Measurements from ENCODE around the gene MRPS5. TPM values are rescaled to one million over a fixed set of nuclear protein-coding genes. Genes with fewer than 3 reads are reported as not detected.

MRPS5 gene
- total and polyA plus RNA-seq, 2 donors (not counting 1 experiment from before 2014, with no cell fraction given), result 46.3 to 48.0 TPM

- Histone ChIP-seq H3K27ac (ENCODE audit: low read length in 2 of 2) (no peak overlapping the region), H3K36me3 (replicated peaks in 1 of 2; ENCODE audit: control extremely low read depth in 1 of 2, control insufficient read depth in 1 of 2, extremely low read depth in 1 of 2, insufficient read depth in 2 of 2, low read length in 1 of 2) (peaks cover 5 to 45% of the 10 kb centered on the region in 2 experiments), H2AFZ (ENCODE audit: insufficient read depth, low read depth, low read length, poor library complexity, severe bottlenecking) (no peak overlapping the region), H3K27me3 (replicated peaks in 1 of 4; ENCODE audit: control extremely low read depth in 1 of 4, control insufficient read depth in 3 of 4, insufficient read depth in 4 of 4, low read length in 3 of 4) (no peaks in the 10 kb centered on the region), H3K4me1 (ENCODE audit: control insufficient read depth in 2 of 2, insufficient read depth in 2 of 2, low read length in 2 of 2) (no peaks in the 10 kb centered on the region), H3K4me2 (replicated peaks; ENCODE audit: low read depth, low read length, poor library complexity, severe bottlenecking) (no peak overlapping the region), H3K4me3 (ENCODE audit: control extremely low read depth in 1 of 5, extremely low read depth in 1 of 5, insufficient read depth in 1 of 5, low read depth in 2 of 5, low read length in 4 of 5) (no peak overlapping the region), H3K79me2 (ENCODE audit: control insufficient read depth, insufficient read depth, low read length) (no peaks in the 10 kb centered on the region), H4K20me1 (ENCODE audit: control insufficient read depth, insufficient read depth, low read length, poor library complexity, severe bottlenecking) (no peaks in the 10 kb centered on the region), H3K9ac (ENCODE audit: low read length) (no peak overlapping the region), H3K9me3 (ENCODE audit: control extremely low read depth in 1 of 3, control insufficient read depth in 2 of 3, insufficient read depth in 1 of 3, low read length in 2 of 3) (no peaks in the 10 kb centered on the region)
- no peak for DNase-seq
- H3K9me3 Mint-ChIP-seq (ENCODE audit: insufficient read depth), result no peaks in the 10 kb centered on the region
- H3K27me3 Mint-ChIP-seq, result no peaks in the 10 kb centered on the region
- no peak overlapping the region for H3K4me3 Mint-ChIP-seq
- intact Hi-C loops (cut with micrococcal nuclease), result no loop called here
- H3K4me1 Mint-ChIP-seq, result no peaks in the 10 kb centered on the region
- POLR2A ChIA-PET, result no interaction called here
- CTCF ChIA-PET, result no interaction called here
- no peak for ATAC-seq (ENCODE audit: low read depth)
- TF ChIP-seq EZH2 (IDR thresholded peaks at IDR 0.05; ENCODE audit: borderline replicate concordance, insufficient read depth, low read depth, low read length, poor library complexity, severe bottlenecking), result no peak
- TF ChIP-seq CTCF (IDR thresholded peaks at IDR 0.05), result no peak
- H3K27ac Mint-ChIP-seq, result no peak overlapping the region
- 100% methylated on average over 1 of the region's 1 CpG for WGBS (ENCODE audit: insufficient coverage)
Measured at GRCh38 chr2:95086017-95086416, 35.6 kb downstream of the MRPS5 start.

GRCh38 chr2:95082477-95082876 lies 39.1 kb downstream of the MRPS5 start:
- H3K4me3 Mint-ChIP-seq, result no peak overlapping the region
- Histone ChIP-seq H2AFZ (ENCODE audit: insufficient read depth, low read depth, low read length, poor library complexity, severe bottlenecking) (no peak overlapping the region), H3K9me3 (ENCODE audit: control extremely low read depth in 1 of 3, control insufficient read depth in 2 of 3, insufficient read depth in 1 of 3, low read length in 2 of 3) (no peaks in the 10 kb centered on the region), H3K4me3 (ENCODE audit: control extremely low read depth in 1 of 5, extremely low read depth in 1 of 5, insufficient read depth in 1 of 5, low read depth in 2 of 5, low read length in 4 of 5) (no peak overlapping the region), H3K27ac (ENCODE audit: low read length in 2 of 2) (no peak overlapping the region), H4K20me1 (ENCODE audit: control insufficient read depth, insufficient read depth, low read length, poor library complexity, severe bottlenecking) (no peaks in the 10 kb centered on the region), H3K4me2 (replicated peaks; ENCODE audit: low read depth, low read length, poor library complexity, severe bottlenecking) (no peak overlapping the region), H3K4me1 (ENCODE audit: control insufficient read depth in 2 of 2, insufficient read depth in 2 of 2, low read length in 2 of 2) (no peaks in the 10 kb centered on the region), H3K79me2 (ENCODE audit: control insufficient read depth, insufficient read depth, low read length) (no peaks in the 10 kb centered on the region), H3K9ac (ENCODE audit: low read length) (no peak overlapping the region), H3K27me3 (replicated peaks in 1 of 4; ENCODE audit: control extremely low read depth in 1 of 4, control insufficient read depth in 3 of 4, insufficient read depth in 4 of 4, low read length in 3 of 4) (peaks cover 0 to 5% (median 0%) of the 10 kb centered on the region in 4 experiments), H3K36me3 (replicated peaks in 1 of 2; ENCODE audit: control extremely low read depth in 1 of 2, control insufficient read depth in 1 of 2, extremely low read depth in 1 of 2, insufficient read depth in 2 of 2, low read length in 1 of 2) (peaks cover 0 to 23% of the 10 kb centered on the region in 2 experiments)
- DNase-seq (no peak), ATAC-seq (ENCODE audit: low read depth) (no peak)
- 100% methylated on average over 1 of the region's 2 CpGs for WGBS (ENCODE audit: insufficient coverage)
- H3K27ac Mint-ChIP-seq, result no peak overlapping the region
- ChIA-PET CTCF (interaction anchor here (1.5 kb wide), 1 partner anchor 10 kb away, joined by 4 read pairs; no protein-coding TSS in a partner anchor), POLR2A (no interaction called here)
- intact Hi-C loops (cut with micrococcal nuclease), result no loop called here
- no peak for TF ChIP-seq EZH2 (IDR thresholded peaks at IDR 0.05; ENCODE audit: borderline replicate concordance, insufficient read depth, low read depth, low read length, poor library complexity, severe bottlenecking)
- TF ChIP-seq CTCF (IDR thresholded peaks at IDR 0.05), result no peak
- no peaks in the 10 kb centered on the region for H3K4me1 Mint-ChIP-seq
- H3K27me3 Mint-ChIP-seq, result peaks cover under 1% of the 10 kb centered on the region
- no peaks in the 10 kb centered on the region for H3K9me3 Mint-ChIP-seq (ENCODE audit: insufficient read depth)

Measured in B cell (primary cell).